Measurements from ENCODE around the gene IMMP2L. TPM values are rescaled to one million over a fixed set of nuclear protein-coding genes. Genes with fewer than 3 reads are reported as not detected.
A peak's percentile ranks its signal among the peaks of the same experiment; 100 is the strongest.
"Not testable (repeated sequence)": the region's sequence is repeated elsewhere in the genome, so short reads cannot be mapped to it uniquely, and the experiment has no call there.

IMMP2L gene
- total RNA-seq, 1 experiment from 2014 or later = 13.6 TPM

GRCh38 chr7:110664803-110665202, 897.5 kb downstream of the IMMP2L start (continued):
- TF ChIP-seq ZNF532 (CRISPR knock-in tag; IDR thresholded peaks at IDR 0.05; ENCODE audit: borderline replicate concordance) = no peak
- TF ChIP-seq PRRX2 (CRISPR knock-in tag; IDR thresholded peaks at IDR 0.05) = no peak
- TF ChIP-seq TEAD1 (CRISPR knock-in tag; IDR thresholded peaks at IDR 0.05) = no peak
- TF ChIP-seq ESRRA (CRISPR knock-in tag; IDR thresholded peaks at IDR 0.05; ENCODE audit: borderline replicate concordance) = no peak
- no peak for TF ChIP-seq TCF7 (CRISPR knock-in tag; IDR thresholded peaks at IDR 0.05; ENCODE audit: low read depth)
- no peak for TF ChIP-seq ZNF671 (CRISPR knock-in tag; IDR thresholded peaks at IDR 0.05)
- TF ChIP-seq ERG (CRISPR knock-in tag; IDR thresholded peaks at IDR 0.05) = no peak
- TF ChIP-seq CBFB (CRISPR knock-in tag; IDR thresholded peaks at IDR 0.05; ENCODE audit: low read depth) = no peak
- TF ChIP-seq CREB1 (CRISPR knock-in tag; IDR thresholded peaks at IDR 0.05) = no peak
- no peak for TF ChIP-seq SOX15 (CRISPR knock-in tag; IDR thresholded peaks at IDR 0.05)
- no peak for TF ChIP-seq ZNF416 (CRISPR knock-in tag; IDR thresholded peaks at IDR 0.05)
- TF ChIP-seq ZMAT4 (CRISPR knock-in tag; IDR thresholded peaks at IDR 0.05) = no peak

GRCh38 chr7:110660637-110661036, 901.7 kb downstream of the IMMP2L start:
- H3K27ac Mint-ChIP-seq; DNase-seq (ENCODE audit: low spot score); POLR2A ChIA-PET; CTCF ChIA-PET; H3K4me1 Mint-ChIP-seq; H3K27me3 Mint-ChIP-seq (ENCODE audit: low read depth); H3K4me3 Mint-ChIP-seq; ATAC-seq: not testable (repeated sequence)
- H3K9me3 Mint-ChIP-seq = peaks cover 72% of the 10 kb centered on the region
- H3K36me3 Mint-ChIP-seq = peaks cover 57% of the 10 kb centered on the region

GRCh38 chr7:110650328-110650727, 912.0 kb downstream of the IMMP2L start:
- ChIA-PET POLR2A (no interaction called here), CTCF (no interaction called here)
- DNase-seq (ENCODE audit: low spot score) (no peak), ATAC-seq (peak; percentile 56)
- H3K36me3 Mint-ChIP-seq = peaks cover 2% of the 10 kb centered on the region
- peaks cover 14% of the 10 kb centered on the region for H3K4me1 Mint-ChIP-seq
- H3K27me3 Mint-ChIP-seq (ENCODE audit: low read depth) = no peaks in the 10 kb centered on the region
- TF ChIP-seq CREM (CRISPR knock-in tag; IDR thresholded peaks at IDR 0.05) (no peak), ZNF671 (CRISPR knock-in tag; IDR thresholded peaks at IDR 0.05) (no peak), ERG (CRISPR knock-in tag; IDR thresholded peaks at IDR 0.05) (no peak), ATF3 (CRISPR knock-in tag; conservative IDR thresholded peaks at IDR 0.05) (no peak), ELF4 (CRISPR knock-in tag; IDR thresholded peaks at IDR 0.05; ENCODE audit: low read depth) (no peak), AFF4 (CRISPR knock-in tag; IDR thresholded peaks at IDR 0.05; ENCODE audit: borderline replicate concordance) (no peak), ATF2 (CRISPR knock-in tag; IDR thresholded peaks at IDR 0.05; ENCODE audit: borderline replicate concordance, low read depth) (no peak), FOXK1 (CRISPR knock-in tag; IDR thresholded peaks at IDR 0.05) (no peak), TP53 (CRISPR knock-in tag; IDR thresholded peaks at IDR 0.05) (no peak), TEAD1 (CRISPR knock-in tag; IDR thresholded peaks at IDR 0.05) (no peak), KAT7 (CRISPR knock-in tag; IDR thresholded peaks at IDR 0.05; ENCODE audit: borderline replicate concordance) (no peak)
- H3K27ac Mint-ChIP-seq = peak overlapping the region; percentile 52
- H3K9me3 Mint-ChIP-seq = peaks cover 4% of the 10 kb centered on the region
- no peak overlapping the region for H3K4me3 Mint-ChIP-seq

Measured in WTC11 (cell line).